HG02943 (cell line): ENCODE results near the gene ARHGEF12.

Experiments
- ATAC-seq: cut with Tn5 transposase; IDR thresholded peaks from one replicate; pipeline ENCODE4 v1.9.1; 2021; ENCODE audit warnings: mild to moderate bottlenecking, low read depth, moderate library complexity; ENCODE audit not compliant: unreplicated experiment

ARHGEF12 gene

DNA sequence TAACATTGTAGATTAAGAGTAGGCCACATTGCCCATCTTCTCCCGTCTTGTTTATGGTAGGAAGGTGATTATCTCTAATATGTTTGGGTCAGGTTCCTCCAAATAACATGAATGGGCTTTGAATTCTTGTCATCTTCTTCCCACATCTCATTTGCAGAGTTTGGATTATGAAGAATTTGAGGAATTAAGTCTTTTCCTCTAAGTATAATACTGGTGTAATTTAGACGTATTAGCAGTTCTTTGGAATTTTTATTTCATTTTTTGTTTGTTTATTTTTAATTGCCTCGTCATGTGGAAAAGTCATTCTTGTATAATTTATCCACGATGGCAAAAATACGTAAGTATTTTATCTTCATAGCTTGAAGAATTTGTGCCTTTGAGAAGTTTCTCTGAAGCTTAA lies 73.4 kb downstream of the ARHGEF12 start:
- ATAC-seq, result no peak

DNA sequence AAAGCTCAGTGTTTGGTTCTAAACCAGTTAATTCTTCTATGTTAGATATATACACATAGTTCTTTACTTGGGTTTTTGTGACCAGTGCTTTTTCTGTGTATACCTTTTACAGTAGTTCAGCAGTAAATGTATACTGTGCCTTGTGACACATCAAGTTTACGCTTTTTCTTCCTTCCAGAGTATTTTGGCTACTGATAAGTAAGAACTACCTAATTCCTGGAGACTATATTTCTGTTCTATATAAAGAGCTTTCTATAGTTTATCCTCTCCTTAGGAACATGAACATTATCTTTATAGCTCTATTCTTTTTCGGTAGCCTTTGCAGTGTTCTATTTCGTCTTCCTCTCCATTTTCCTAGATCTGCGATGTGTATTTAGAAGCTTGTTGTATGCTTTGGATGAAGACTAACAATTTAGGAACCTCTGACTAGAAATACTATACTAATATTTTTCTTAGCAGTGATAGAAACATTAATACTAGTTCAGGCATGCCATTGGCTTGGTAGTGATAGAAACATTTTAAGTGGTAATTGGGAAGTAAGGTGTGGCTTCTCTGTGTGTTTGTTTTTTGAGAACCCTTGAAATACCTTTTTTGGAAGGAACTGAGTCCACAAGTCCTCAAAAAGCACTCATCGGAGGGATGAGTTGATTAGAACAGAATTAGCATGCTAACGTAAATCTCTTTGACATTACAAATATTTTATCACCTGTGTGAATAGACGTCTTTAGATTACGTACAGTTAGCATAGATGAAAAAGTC lies 74.6 kb downstream of the ARHGEF12 start:
- ATAC-seq, result no peak

- ATAC-seq, result no peak
Observed at GRCh38 chr11:120413480-120413879, 77.3 kb downstream of the ARHGEF12 start.

GRCh38 chr11:120420572-120420971 lies 84.4 kb downstream of the ARHGEF12 start:
- ATAC-seq, result no peak

- ATAC-seq, result no peak
Observed at GRCh38 chr11:120424185-120424969, 88.2 kb downstream of the ARHGEF12 start.

GRCh38 chr11:120424970-120425332 lies 88.7 kb downstream of the ARHGEF12 start:
- ATAC-seq, result no peak

DNA sequence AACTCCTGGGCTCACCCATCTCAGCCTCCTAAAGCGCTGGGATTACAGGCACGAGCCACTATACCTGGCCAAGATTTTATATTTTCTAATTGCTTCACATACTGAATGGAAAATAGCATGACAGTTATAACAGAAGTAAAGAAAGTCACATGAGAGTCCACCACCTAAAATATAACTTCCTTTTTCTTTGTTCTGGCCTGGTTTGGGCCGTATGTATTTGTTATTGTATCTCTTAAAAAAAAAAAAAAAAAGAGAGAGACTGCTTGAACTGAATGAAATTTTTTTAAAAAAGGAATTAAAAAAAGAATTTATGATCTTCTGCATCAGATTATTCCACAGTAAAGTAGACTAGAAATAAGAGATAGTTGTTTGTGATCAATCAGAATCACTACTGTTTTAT lies 89.3 kb downstream of the ARHGEF12 start:
- ATAC-seq, result no peak

- ATAC-seq, result no peak
Observed at GRCh38 chr11:120430146-120430545, 93.9 kb downstream of the ARHGEF12 start.

- ATAC-seq, result no peak
Observed at GRCh38 chr11:120431633-120432032, 95.4 kb downstream of the ARHGEF12 start.

DNA sequence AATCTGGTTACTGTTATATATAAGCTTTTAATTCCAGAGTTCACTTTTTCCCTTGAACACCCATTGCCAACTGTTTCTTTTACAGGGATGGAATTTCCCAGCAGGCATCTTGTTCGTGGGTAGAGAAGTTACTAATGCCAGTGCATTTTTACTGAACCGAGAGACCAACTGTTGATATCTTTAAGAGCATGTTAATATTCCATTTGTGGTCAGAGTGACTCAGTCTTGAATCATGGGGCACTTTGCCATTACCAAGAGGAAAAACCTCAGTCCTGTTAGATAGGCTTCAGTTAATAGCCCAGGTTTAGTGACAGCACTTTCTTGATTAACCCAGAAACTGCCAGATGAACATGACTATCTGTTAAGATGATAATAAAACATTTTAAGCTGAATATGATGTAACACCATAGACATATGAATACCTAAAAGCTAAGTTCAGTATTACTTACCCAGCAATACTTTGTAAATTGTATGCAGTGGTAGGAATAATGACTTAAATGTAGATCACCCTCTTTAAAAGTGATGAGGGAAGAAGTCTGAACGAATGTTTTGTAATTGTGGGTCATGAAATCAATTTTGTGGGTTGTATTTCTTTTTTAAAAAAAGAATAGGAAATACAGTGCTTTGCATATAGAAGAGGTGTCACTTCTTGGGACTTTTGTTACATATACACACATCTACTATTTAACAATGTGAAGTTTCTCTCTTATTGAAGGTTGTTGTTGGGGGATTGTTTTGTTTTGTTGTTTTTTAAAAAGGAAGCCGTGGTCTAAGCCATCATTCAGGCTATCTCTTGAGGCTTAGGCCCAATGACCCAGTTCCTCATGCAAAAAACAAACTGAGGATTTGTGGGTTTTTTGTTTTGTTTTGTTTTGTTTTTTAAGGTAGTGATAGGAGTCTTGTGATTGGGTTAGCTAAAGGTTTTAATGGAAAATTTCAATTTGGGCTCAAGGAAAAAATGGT lies 96.1 kb downstream of the ARHGEF12 start:
- ATAC-seq, result no peak

DNA sequence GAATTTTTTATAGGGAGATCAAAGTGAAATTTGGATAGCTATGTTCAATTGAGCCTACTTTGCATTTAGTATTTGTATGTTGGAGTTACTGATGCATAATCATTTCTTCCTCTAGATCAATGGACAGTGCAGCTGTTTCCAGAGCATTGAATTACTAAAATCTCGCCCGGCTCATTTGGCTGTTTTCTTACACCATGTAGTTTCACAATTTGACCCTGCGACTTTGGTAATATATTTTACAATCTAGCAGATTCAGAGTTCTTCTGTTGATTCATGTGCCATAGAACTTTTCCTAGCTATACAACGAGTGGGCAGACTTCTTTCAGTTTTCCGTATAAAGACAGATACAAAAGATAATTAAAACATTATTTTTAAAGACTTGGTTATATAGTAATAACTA lies 105.4 kb downstream of the ARHGEF12 start:
- ATAC-seq, result no peak

DNA sequence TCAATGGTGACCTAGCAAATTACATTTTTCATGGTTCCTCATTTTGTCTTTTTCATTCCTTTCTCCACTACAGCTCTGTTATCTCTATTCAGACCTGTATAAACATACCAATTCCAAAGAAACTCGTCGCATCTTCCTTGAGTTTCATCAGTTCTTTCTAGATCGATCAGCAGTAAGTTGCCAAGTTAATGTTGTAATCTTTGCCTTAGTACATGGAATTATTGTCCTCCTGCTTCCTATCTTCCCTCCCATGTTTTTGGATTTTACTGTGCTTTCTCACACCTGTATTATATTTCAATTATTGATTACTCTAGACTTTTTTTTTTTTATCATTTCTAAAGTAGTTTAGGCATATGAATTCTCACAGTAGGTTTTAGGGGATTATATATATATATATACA lies 105.8 kb downstream of the ARHGEF12 start:
- no peak for ATAC-seq

GRCh38 chr11:120446802-120447201 lies 110.6 kb downstream of the ARHGEF12 start:
- ATAC-seq, result no peak

DNA sequence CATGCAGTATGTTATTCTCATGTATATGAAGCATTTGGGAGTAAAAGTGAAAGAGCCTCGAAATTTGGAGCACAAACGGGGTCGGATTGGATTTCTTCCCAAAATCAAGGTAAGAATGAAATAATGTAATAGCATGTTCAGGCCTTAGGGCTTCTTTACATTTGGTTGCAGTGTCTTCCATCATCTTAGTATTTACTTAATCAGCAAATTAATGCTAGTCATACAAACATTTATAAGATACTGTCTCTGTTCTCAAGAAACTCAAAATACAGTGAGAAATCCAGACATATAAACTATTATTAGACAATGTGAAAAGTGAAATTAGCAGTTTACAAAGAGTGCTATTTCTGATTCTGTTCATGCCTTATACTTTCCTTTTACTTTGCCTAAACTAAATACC lies 112.0 kb downstream of the ARHGEF12 start:
- ATAC-seq, result no peak

DNA sequence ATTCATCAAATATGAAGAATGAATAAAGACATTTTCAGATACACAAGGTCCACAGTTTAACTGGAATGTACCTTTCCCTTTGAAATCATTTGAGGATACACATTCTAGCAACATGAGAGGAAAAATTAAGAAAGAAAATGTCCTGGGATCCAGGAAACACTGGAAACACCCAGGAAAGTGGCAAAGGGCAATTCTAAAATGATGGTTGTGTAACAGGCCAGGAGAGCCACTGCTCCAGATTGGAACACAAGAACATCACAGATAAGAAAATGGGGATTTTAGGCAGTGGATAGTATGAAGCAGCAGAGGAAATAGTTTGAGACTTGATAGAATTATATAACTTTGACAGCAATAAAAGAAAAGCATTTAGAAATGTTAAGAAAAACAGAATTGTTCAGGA lies 119.3 kb downstream of the ARHGEF12 start:
- no peak for ATAC-seq

- no peak for ATAC-seq
Observed at GRCh38 chr11:120457996-120458395, 121.8 kb downstream of the ARHGEF12 start.

DNA sequence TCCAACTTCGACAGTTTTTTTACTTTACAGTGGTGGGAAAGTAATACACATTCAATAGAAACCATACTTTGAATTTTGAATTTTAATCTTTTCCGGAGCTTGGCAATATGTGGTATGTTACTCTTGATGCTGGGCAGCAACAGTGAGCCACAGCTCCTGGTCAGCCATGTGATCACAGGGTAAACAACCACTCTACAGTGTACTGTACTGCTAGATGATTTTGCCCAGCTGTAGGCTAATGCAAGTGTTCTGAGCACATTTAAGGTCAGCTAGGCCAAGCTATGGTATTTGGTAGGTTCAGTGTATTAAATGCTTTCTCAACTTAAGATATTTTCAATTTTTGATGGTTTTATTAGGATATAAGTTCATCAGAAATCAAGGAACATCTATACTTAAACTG lies 126.6 kb downstream of the ARHGEF12 start:
- ATAC-seq, result no peak

GRCh38 chr11:120465921-120466534 lies 129.8 kb downstream of the ARHGEF12 start:
- ATAC-seq, result no peak

DNA sequence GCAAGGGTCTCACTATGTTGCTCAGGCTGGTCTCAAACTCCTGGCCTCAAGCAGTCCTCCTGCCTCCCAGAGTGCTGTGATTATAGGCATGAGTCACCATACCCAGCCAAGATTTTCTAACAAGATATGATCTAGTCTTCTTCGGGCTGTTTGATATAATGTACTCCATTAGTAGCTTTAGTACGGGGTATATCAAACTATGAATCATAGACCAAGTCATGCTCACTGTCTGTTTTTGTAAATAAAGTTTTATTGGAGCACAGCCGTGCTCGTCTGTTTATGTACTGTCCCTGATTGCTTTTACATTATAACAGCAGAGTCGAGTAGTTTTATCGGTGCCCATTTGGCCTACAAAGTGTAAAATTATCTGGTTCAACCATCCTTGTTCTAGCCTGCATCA lies 131.4 kb downstream of the ARHGEF12 start:
- no peak for ATAC-seq

- no peak for ATAC-seq
Observed at GRCh38 chr11:120471131-120471530, 134.9 kb downstream of the ARHGEF12 start.
